Thyroid gland (tissue), 4 donors: ENCODE data around the gene WDR89.
"Not testable (repeated sequence)": the region's sequence is repeated elsewhere in the genome, so short reads cannot be mapped to it uniquely, and the experiment has no call there.

Experiments used
- CTCF ChIP-seq, 6 experiments: fragments of 200-600 bp in 3 of 6; fragments of 450-650 bp in 3 of 6; sonication (generic) in 3 of 6; IDR thresholded peaks; one replicate each; pipeline ENCODE4 v1.5.1; 2016 to 2019; ENCODE audit warnings: antibody characterized with exemption in 6 of 6, mild to moderate bottlenecking in 2 of 6, inconsistent platforms in 1 of 6, moderate library complexity in 1 of 6
- POLR2A ChIP-seq, 2 donors: fragments of 450-650 bp; IDR thresholded peaks; one replicate each; pipeline ENCODE4 v1.6.1; 2017; ENCODE audit warnings: antibody characterized with exemption in 2 of 2, mild to moderate bottlenecking in 2 of 2, moderate library complexity in 1 of 2

- not testable (repeated sequence) for TF ChIP-seq CTCF, POLR2A (IDR thresholded peaks at IDR 0.05)
Observed at GRCh38 chr14:63621975-63622374, 19.7 kb downstream of the WDR89 start.
